Astrocyte (in vitro differentiated cells and primary cell): ENCODE results near the gene CDC42BPA. TPM values are rescaled to one million over a fixed set of nuclear protein-coding genes. Genes with fewer than 3 reads are reported as not detected.

ENCODE experiments used
- DNase-seq: peaks from one replicate; pipeline ENCODE4 v3.0.0-alpha.2; 2010; ENCODE audit warnings: low read depth
- FAIRE-seq: peaks from 2 replicates; lab custom pipeline; 2011; peaks lifted over from hg19 to GRCh38; lab: Jason Lieb, UNC
- H2AFZ ChIP-seq: 2 replicates; pipeline ENCODE4 v1.6.0; 2012; ENCODE audit warnings: low read depth, low read length, inconsistent platforms
- H3K27ac ChIP-seq: 2 replicates; pipeline ENCODE4 v1.5.1; 2011; ENCODE audit warnings: low read depth, low read length, inconsistent platforms
- H3K27me3 ChIP-seq: 2 replicates; pipeline ENCODE4 v1.6.0; 2011; ENCODE audit warnings: low read length, inconsistent platforms; ENCODE audit not compliant: insufficient read depth
- H3K36me3 ChIP-seq: 2 replicates; pipeline ENCODE4 v1.5.1; 2011; ENCODE audit warnings: low read length, inconsistent platforms; ENCODE audit not compliant: insufficient read depth
- H3K4me1 ChIP-seq: 2 replicates; pipeline ENCODE4 v1.5.1; 2011; ENCODE audit warnings: low read length, inconsistent platforms; ENCODE audit not compliant: insufficient read depth
- H3K4me2 ChIP-seq: 2 replicates; pipeline ENCODE4 v1.6.0; 2012; ENCODE audit warnings: low read length, inconsistent platforms
- H3K4me3 ChIP-seq: 2 replicates; pipeline ENCODE4 v1.5.1; 2011; ENCODE audit warnings: low read depth, mild to moderate bottlenecking, low read length, inconsistent platforms; ENCODE audit not compliant: insufficient read depth
- H3K79me2 ChIP-seq: 2 replicates; pipeline ENCODE4 v1.6.0; 2012; ENCODE audit warnings: mild to moderate bottlenecking, low read length, inconsistent platforms; ENCODE audit not compliant: insufficient read depth
- H3K9ac ChIP-seq: 2 replicates; pipeline ENCODE4 v1.6.0; 2012; ENCODE audit warnings: mild to moderate bottlenecking, low read length, inconsistent platforms
- H3K9me3 ChIP-seq: 2 replicates; pipeline ENCODE4 v1.5.1; 2012; ENCODE audit warnings: low read depth, mild to moderate bottlenecking, low read length, inconsistent platforms; ENCODE audit not compliant: insufficient read depth
- H4K20me1 ChIP-seq: 2 replicates; pipeline ENCODE4 v1.6.0; 2012; ENCODE audit warnings: low read length, inconsistent platforms; ENCODE audit not compliant: insufficient read depth
- H3K27ac Mint-ChIP-seq: one replicate; pipeline ENCODE4 v1.8.0; 2021; ENCODE audit warnings: mild to moderate bottlenecking, mixed read lengths; ENCODE audit not compliant: unreplicated experiment
- H3K27me3 Mint-ChIP-seq: one replicate; pipeline ENCODE4 v1.8.0; 2021; ENCODE audit warnings: low read depth, mixed read lengths; ENCODE audit not compliant: unreplicated experiment
- H3K36me3 Mint-ChIP-seq: one replicate; pipeline ENCODE4 v1.8.0; 2021; ENCODE audit warnings: low read depth, mixed read lengths; ENCODE audit not compliant: unreplicated experiment
- H3K4me1 Mint-ChIP-seq: one replicate; pipeline ENCODE4 v1.8.0; 2021; ENCODE audit warnings: low read depth, mixed read lengths; ENCODE audit not compliant: unreplicated experiment
- H3K4me3 Mint-ChIP-seq: one replicate; pipeline ENCODE4 v1.8.0; 2021; ENCODE audit warnings: mild to moderate bottlenecking, moderate library complexity, mixed read lengths; ENCODE audit not compliant: unreplicated experiment
- H3K9me3 Mint-ChIP-seq: one replicate; pipeline ENCODE4 v1.8.0; 2021; ENCODE audit warnings: mild to moderate bottlenecking, mixed read lengths; ENCODE audit not compliant: unreplicated experiment
- CTCF ChIP-seq: IDR thresholded peaks from 2 replicates; pipeline ENCODE4 v1.5.1; 2011; ENCODE audit warnings: low read depth, mild to moderate bottlenecking, inconsistent platforms, low read length, moderate library complexity; ENCODE audit not compliant: insufficient read depth
- EZH2 ChIP-seq: IDR thresholded peaks from 2 replicates; pipeline ENCODE4 v1.6.1; 2012; ENCODE audit warnings: mild to moderate bottlenecking, low read length, inconsistent platforms; ENCODE audit not compliant: insufficient read depth
- total RNA-seq: library from RNA; stranded (reverse); gene quantifications from 2 replicates; pipeline ENCODE4 v1.2.1, GENCODE V29; 2021

Gene CDC42BPA
- total RNA-seq, 1 donor from 2014 or later: 34.5 TPM

- no peak overlapping the region for H3K9ac ChIP-seq
- no peaks in the 10 kb centered on the region for H4K20me1 ChIP-seq
- H3K4me3 Mint-ChIP-seq: no peak overlapping the region
- no peaks in the 10 kb centered on the region for H3K4me1 Mint-ChIP-seq
- H3K4me3 ChIP-seq: no peak overlapping the region
- H3K27ac ChIP-seq: no peak overlapping the region
- no peaks in the 10 kb centered on the region for H3K27me3 ChIP-seq
- no peak overlapping the region for H3K4me2 ChIP-seq
- FAIRE-seq: no peak
- peaks cover 3% of the 10 kb centered on the region for H3K4me1 ChIP-seq
- H3K27ac Mint-ChIP-seq: no peak overlapping the region
- H3K36me3 ChIP-seq: peaks cover 9% of the 10 kb centered on the region
- no peak overlapping the region for H2AFZ ChIP-seq
- H3K9me3 ChIP-seq: no peaks in the 10 kb centered on the region
- no peaks in the 10 kb centered on the region for H3K9me3 Mint-ChIP-seq
- TF ChIP-seq EZH2: no peak
- TF ChIP-seq CTCF: no peak
- H3K36me3 Mint-ChIP-seq: peaks cover 6% of the 10 kb centered on the region
- DNase-seq: no peak
- no peaks in the 10 kb centered on the region for H3K27me3 Mint-ChIP-seq
- no peaks in the 10 kb centered on the region for H3K79me2 ChIP-seq
Observed at GRCh38 chr1:227156520-227156919, 161.8 kb downstream of the CDC42BPA start.

GRCh38 chr1:227155688-227156087, 162.6 kb downstream of the CDC42BPA start:
- Mint-ChIP-seq H3K36me3 (peaks cover 8% of the 10 kb centered on the region), H3K4me1 (no peaks in the 10 kb centered on the region), H3K27ac (no peak overlapping the region), H3K4me3 (no peak overlapping the region), H3K27me3 (no peaks in the 10 kb centered on the region), H3K9me3 (no peaks in the 10 kb centered on the region)
- Histone ChIP-seq H3K4me1 (peaks cover 3% of the 10 kb centered on the region), H3K79me2 (no peaks in the 10 kb centered on the region), H3K9me3 (no peaks in the 10 kb centered on the region), H3K9ac (no peak overlapping the region), H3K27ac (no peak overlapping the region), H3K4me3 (no peak overlapping the region), H3K27me3 (no peaks in the 10 kb centered on the region), H3K4me2 (no peak overlapping the region), H4K20me1 (no peaks in the 10 kb centered on the region), H2AFZ (no peak overlapping the region), H3K36me3 (peaks cover 9% of the 10 kb centered on the region)
- TF ChIP-seq EZH2 (no peak), CTCF (no peak)
- DNase-seq: no peak
- no peak for FAIRE-seq

GRCh38 chr1:227155004-227155403, 163.3 kb downstream of the CDC42BPA start:
- H3K27me3 ChIP-seq: no peaks in the 10 kb centered on the region
- TF ChIP-seq CTCF (no peak), EZH2 (no peak)
- H3K4me3 ChIP-seq: no peak overlapping the region
- H3K36me3 Mint-ChIP-seq: peaks cover 8% of the 10 kb centered on the region
- FAIRE-seq (no peak), DNase-seq (no peak)
- no peak overlapping the region for H3K27ac Mint-ChIP-seq
- H3K4me2 ChIP-seq: no peak overlapping the region
- no peaks in the 10 kb centered on the region for H3K9me3 ChIP-seq
- H3K27ac ChIP-seq: no peak overlapping the region
- no peaks in the 10 kb centered on the region for H3K9me3 Mint-ChIP-seq
- no peaks in the 10 kb centered on the region for H4K20me1 ChIP-seq
- no peaks in the 10 kb centered on the region for H3K79me2 ChIP-seq
- H2AFZ ChIP-seq: no peak overlapping the region
- no peaks in the 10 kb centered on the region for H3K27me3 Mint-ChIP-seq
- H3K4me3 Mint-ChIP-seq: no peak overlapping the region
- no peak overlapping the region for H3K9ac ChIP-seq
- H3K36me3 ChIP-seq: peaks cover 7% of the 10 kb centered on the region
- peaks cover 3% of the 10 kb centered on the region for H3K4me1 ChIP-seq
- H3K4me1 Mint-ChIP-seq: no peaks in the 10 kb centered on the region
